GM19238 (cell line): ENCODE results near the gene PPIH.
A peak's percentile ranks its signal among the peaks of the same experiment; 100 is the strongest.
"Not testable (repeated sequence)": the region's sequence is repeated elsewhere in the genome, so short reads cannot be mapped to it uniquely, and the experiment has no call there.

Source experiments
- DNase-seq: peaks from one replicate; pipeline ENCODE4 v3.0.0; 2011; ENCODE audit warnings: low spot score; ENCODE audit not compliant: insufficient read length

PPIH gene

GRCh38 chr1:42682484-42682738 lies 24.2 kb downstream of the PPIH start:
- DNase-seq = not testable (repeated sequence)

DNA sequence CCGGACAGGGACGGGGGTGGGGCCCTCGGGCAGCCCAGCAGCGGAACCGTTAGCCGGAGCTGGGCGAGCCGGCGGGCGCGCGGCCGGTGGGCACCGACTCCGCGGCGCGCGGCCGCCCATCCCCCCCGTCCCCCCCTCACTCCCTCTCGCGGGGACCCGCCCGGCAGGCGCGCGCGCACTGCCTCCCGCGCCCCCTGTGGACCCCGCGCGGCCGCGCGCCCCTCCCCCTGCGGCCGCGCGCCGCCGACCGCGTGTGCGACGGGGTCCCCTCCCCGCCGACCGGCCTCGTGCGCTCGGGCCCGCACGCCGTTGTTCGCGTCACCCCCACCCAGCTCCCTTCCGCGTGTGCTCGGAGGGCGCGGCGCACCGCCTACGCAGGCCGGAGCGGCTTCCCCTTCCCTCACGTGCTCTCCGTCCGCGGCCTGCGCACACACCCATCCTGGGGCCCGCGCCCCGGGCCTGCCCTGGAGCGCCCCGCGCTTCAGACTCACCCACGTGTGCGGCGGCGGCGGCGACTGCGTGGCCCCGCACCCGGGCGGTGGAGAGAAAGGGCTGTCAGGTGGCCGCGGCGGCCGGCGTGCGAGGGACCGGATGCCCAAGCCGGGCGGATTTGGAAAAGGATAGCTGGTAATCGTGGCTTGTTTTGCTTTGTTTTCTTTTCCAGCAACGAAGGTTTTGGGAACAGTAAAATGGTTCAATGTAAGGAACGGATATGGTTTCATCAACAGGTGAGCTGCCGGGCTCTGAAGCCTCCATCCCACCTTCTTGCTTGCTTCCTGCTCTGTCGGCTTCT lies 24.7 kb downstream of the PPIH start:
- DNase-seq = peak; percentile 57

DNA sequence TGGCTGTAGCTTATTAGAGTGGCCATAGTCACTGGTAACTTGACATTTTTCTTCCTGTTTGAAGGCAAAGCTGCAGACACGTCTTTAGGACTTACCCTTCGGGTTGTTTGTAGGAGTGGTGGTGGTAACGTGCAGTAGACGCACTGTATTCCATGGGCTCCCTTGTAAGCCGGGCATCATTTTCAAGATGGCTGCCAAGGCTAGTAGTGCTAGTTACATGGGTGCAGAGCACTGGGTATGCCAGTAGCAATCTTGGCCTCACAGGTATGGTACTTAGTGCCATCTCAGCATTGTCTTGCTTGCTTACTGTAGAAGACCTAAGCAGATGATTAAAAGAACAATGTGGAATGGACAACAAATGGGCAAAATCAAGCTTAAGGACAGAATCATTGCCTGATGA lies 25.9 kb downstream of the PPIH start:
- DNase-seq = no peak

- no peak for DNase-seq
These were observed 28.2 kb downstream of the PPIH start for GRCh38 chr1:42686418-42686817.

- no peak for DNase-seq
These were observed 31.7 kb downstream of the PPIH start for GRCh38 chr1:42689912-42690311.

DNA sequence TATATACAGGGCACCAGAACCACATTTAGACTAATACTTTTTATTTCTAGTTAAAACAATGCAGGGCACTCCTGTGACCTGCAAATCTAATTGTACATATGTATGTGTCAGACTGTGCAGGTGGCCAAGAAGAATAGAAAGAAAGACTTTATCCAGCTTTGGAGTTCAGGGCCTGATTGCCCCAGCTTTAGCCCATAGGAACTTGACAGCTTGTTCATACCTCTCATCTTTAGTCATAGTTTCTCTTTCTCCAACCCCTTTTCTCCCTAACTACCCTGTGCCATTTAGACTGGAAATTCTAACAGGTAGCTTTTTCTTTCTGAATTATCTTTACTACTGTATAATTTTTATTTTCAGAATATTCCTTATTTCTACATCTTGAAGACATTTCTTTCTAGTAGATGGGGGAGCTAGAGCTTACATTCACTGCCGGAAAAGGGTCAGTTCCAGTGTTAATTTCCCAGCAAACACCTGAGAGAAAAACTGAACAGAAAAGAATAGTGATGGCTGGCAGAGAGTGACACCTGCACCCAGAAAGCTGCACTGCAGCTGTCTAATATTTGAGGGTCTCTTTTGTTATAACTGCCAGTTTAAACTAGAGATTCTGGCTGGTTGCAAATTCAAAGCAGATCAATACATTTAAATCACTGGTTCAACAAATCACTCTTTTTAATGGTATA lies 32.4 kb downstream of the PPIH start:
- DNase-seq = no peak

GRCh38 chr1:42691157-42691498 lies 32.9 kb downstream of the PPIH start:
- no peak for DNase-seq

DNA sequence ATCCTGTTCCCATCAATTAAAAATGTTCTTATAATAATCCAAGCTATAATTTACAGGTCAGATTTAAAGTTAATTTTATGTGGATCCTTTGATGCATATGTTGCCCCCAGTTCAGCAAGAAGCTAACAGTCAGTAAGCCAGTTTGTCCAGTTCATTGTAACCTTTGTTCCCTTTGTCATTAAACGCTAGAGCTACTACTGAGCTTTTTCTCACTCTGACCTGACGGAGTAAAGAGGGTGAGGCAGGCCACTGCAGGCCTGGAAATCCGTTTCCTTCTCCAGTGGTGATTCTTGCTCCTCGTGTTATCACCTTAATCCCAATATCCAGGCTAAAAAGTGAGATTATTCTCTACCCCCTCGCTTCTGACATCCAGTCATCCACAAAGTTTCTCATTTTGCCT lies 34.2 kb downstream of the PPIH start:
- DNase-seq = no peak

DNA sequence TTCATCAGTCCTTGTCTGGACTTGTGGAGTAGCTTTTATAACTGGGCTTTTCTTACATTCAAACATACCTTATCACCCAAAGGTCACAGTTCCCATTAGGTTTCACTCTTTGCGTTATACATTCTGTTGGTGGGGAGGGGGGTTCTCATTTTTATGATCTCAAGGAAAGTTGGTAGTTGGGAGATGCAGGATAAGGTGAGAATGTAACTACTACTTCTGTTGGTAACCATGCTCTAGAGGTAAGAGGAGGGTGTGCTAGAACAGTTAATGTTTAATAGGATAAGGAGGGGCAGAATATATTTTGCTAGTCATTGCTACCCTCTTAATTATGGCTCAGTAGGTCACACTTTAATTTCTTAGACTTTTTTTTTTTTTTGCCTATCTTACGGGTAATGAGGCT lies 34.7 kb downstream of the PPIH start:
- no peak for DNase-seq

DNA sequence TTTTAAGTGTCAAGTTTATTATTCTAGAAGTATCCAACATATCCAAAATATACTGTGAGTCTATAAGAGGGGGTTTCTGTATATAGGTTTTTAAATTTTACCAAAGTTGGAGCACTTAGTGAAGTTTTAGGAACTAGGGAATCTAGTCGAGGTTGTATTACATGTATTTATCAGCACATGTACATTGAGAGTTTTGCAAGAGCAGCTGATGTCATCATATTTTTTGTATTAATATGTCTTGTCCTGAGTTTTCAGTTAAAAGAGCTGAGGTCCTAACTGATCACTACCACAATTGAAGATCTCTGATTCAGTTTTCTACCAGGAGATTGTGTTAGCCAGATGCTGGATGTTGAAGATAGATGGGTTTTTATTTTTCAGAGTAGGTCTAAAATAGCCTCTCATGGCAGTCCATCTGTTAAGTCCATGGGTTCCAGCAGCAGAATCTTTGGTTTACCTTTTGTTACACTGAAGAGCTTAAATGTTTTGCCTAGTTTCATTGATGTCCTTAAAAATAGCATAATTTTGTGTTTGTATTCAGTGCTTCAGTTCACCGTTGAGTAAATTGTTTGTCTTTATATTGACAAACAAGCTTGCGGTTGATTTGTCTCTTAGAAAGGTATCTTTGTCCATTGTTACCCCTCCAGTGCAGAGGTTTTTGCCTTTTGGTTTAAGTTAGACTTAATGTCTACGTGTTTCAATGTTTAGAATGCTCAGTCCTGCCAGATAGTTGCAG lies 40.0 kb downstream of the PPIH start:
- no peak for DNase-seq

DNA sequence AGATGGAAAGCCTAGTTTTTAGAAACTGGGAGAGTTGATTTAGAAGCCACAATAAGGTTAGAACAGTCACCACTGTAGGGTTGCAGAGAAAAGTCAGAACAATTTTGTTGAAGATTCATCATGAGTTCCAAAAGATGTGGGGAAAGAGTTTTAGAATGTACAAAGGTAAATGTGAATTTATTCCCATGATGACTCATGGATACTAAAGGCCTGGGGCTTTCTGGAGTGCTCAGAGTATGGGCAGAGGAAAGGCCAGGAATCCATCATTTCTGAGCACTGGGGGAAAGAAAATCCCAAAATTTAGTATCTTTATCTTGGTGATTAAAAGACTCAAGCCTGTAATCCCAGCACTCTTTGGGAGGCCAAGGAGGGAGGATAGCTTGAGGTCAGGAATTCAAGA lies 41.8 kb downstream of the PPIH start:
- DNase-seq = no peak

DNA sequence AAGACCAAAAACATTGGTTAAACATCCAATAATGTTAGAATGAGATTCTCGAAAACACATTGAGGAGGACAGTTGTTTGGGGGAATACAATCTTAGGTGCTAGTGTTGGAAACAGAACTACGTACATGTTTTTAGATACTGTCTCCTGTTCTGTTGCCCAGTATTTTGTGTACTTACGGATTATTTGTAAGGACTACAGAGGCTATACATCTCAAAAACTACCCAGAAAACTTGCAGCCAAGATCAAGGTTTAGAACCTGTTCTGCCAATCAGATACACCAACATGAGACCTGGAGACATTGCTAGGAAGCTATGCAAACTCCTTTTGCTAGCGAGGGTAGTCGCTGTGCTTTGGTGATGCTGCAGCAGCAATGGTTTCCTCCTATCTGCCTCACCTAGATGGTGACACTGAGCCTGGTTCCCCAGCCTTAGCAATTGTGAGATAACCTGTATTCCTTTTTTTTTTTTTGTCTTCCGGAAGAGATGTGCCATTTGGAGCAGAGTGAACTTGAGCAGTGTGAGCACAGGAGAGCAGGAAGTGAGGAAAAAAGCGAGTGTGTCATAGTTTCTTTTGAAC lies 45.8 kb downstream of the PPIH start:
- no peak for DNase-seq

GRCh38 chr1:42712808-42713207 lies 54.6 kb downstream of the PPIH start:
- not testable (repeated sequence) for DNase-seq

GRCh38 chr1:42713293-42713692 lies 55.1 kb downstream of the PPIH start:
- DNase-seq = no peak

DNA sequence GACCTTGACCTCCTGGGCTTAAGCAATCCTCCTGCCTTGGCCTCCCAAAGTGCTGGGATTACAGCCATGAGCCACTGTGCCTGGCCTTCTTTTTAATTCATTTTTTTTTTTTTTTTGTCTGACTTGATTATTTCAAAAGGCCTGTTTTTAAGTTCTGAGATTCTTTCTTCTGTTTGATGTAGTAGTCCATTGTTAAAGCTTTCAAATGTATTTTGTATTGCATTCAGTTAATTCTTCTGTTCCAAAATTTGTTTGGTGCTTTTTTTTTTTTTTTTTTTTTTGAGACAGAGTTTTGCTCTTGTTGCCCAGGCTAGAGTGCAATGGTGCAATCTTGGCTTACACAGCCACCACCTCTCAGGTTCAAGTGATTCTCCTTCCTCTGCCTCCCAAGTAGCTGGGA lies 56.2 kb downstream of the PPIH start:
- not testable (repeated sequence) for DNase-seq

DNA sequence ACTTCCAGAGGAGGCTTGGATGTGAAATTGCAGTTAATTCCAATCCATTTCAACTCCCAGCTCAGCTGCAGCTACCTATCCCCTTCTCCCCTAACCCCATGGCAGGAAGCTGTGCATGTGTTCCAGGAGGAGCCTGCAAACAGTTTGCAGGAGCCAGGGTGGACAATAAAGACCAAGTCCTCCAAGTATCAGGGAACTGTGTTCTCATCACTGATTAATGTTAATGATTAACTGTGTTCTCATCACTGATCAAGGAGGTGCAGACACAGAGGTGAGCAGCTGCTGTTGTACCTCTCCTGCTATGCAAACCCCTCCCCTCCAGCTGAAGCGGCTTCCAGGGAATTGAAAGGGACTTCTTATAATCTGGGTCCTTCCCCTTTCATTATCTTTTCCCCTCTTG lies 62.6 kb downstream of the PPIH start:
- no peak for DNase-seq

DNA sequence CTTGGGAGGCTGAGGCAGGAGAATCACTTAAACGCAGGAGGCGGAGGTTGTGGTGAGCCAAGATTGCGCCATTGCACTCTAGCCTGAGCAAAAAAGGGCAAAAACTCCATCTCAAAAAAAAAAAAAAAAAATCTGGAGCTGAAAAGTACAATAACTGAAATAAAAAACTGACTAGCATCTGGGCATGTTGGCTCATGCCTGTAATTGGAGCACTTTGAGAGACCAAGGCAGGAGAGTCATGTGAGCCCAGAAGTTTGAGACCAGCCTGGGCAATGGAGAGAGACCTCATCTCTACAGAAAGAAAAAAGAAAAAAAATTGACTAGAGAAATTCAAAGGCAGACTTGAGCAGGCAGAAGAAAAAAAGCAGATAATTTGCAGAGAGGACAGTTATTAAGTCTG lies 63.7 kb downstream of the PPIH start:
- DNase-seq = no peak

- DNase-seq = not testable (repeated sequence)
These were observed 64.2 kb downstream of the PPIH start for GRCh38 chr1:42722403-42722802.

- DNase-seq = no peak
These were observed 65.3 kb downstream of the PPIH start for GRCh38 chr1:42723511-42723910.

DNA sequence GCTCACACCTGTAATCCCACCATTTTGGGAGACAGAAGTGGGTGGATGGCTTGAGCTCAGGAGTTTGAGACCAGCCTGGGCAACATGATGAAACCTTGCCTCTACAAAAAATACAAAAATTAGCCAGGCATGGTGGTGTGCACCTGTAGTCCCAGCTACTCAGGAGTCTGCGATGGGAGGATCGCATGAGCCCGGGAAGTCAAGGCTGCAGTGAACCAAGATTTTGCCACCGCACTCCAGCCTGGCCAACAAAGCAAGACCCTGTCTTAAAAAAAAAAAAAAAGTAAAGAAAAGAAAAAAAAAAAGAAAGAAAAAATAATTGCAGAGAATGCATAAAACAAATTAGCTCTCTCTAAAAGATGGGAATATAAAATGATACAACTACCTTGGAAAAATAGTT lies 67.6 kb downstream of the PPIH start:
- not testable (repeated sequence) for DNase-seq
